AG09309 (cell line): ENCODE data around the gene NEUROG1.

Experiments used
- DNase-seq: peaks from one replicate; pipeline ENCODE4 v3.0.0-alpha.2; 2010; ENCODE audit warnings: low read depth
- H3K4me3 ChIP-seq: 2 replicates; pipeline ENCODE4 v1.5.1; 2011; ENCODE audit warnings: mild to moderate bottlenecking, low read depth, low read length, moderate library complexity; ENCODE audit not compliant: control insufficient read depth
- CTCF ChIP-seq: IDR thresholded peaks from 2 replicates; pipeline ENCODE4 v1.5.1; 2011; ENCODE audit warnings: mild to moderate bottlenecking, low read depth, low read length, inconsistent platforms; ENCODE audit not compliant: insufficient read depth, control insufficient read depth; ENCODE audit errors: missing control alignments

NEUROG1 gene

GRCh38 chr5:135491552-135492318 lies 44.0 kb downstream of the NEUROG1 start:
- no peak for TF ChIP-seq CTCF
- no peak for DNase-seq
- no peak overlapping the region for H3K4me3 ChIP-seq

GRCh38 chr5:135491038-135491551 lies 44.7 kb downstream of the NEUROG1 start:
- no peak for TF ChIP-seq CTCF
- no peak overlapping the region for H3K4me3 ChIP-seq
- no peak for DNase-seq

GRCh38 chr5:135490245-135491037 lies 45.3 kb downstream of the NEUROG1 start:
- DNase-seq: no peak
- no peak for TF ChIP-seq CTCF
- H3K4me3 ChIP-seq: no peak overlapping the region

GRCh38 chr5:135489466-135490244 lies 46.1 kb downstream of the NEUROG1 start:
- no peak overlapping the region; the same call in 1 of the 2 replicates for H3K4me3 ChIP-seq
- no peak for TF ChIP-seq CTCF
- no peak for DNase-seq

GRCh38 chr5:135488727-135489465 lies 46.9 kb downstream of the NEUROG1 start:
- H3K4me3 ChIP-seq: peak overlapping the region; percentile 44
- no peak for TF ChIP-seq CTCF
- no peak for DNase-seq

- no peak overlapping the region for H3K4me3 ChIP-seq
- no peak for DNase-seq
- TF ChIP-seq CTCF: no peak
Measured at GRCh38 chr5:135487839-135488514, 47.8 kb downstream of the NEUROG1 start.
